H9 (cell line): ENCODE measurements around the gene KRTAP8-1. TPM values are rescaled to one million over a fixed set of nuclear protein-coding genes. Genes with fewer than 3 reads are reported as not detected.

ENCODE experiments used
- DNase-seq: peaks from one replicate; pipeline ENCODE4 v3.0.0-alpha.2; 2017
- H2AFZ ChIP-seq: one replicate; pipeline ENCODE4 v1.6.1; 2013; ENCODE audit warnings: mild to moderate bottlenecking, low read length, control low read depth, moderate library complexity
- H2AK5ac ChIP-seq: 2 replicates; pipeline ENCODE4 v1.6.1; 2013; ENCODE audit warnings: low read length, control low read depth, mixed read lengths; ENCODE audit not compliant: insufficient read length
- H2BK120ac ChIP-seq: one replicate; pipeline ENCODE4 v1.6.1; 2013; ENCODE audit warnings: low read depth, mild to moderate bottlenecking, low read length, control low read depth, inconsistent platforms; ENCODE audit not compliant: poor library complexity, severe bottlenecking
- H2BK12ac ChIP-seq: 2 replicates; pipeline ENCODE4 v1.6.1; 2013; ENCODE audit warnings: low read length, control low read depth, mixed read lengths, low read depth; ENCODE audit not compliant: insufficient read length
- H2BK15ac ChIP-seq: 2 replicates; pipeline ENCODE4 v1.6.1; 2013; ENCODE audit warnings: low read depth, low read length, control low read depth
- H2BK20ac ChIP-seq: one replicate; pipeline ENCODE4 v1.6.1; 2013; ENCODE audit warnings: low read depth, mild to moderate bottlenecking, low read length, control low read depth, inconsistent platforms; ENCODE audit not compliant: poor library complexity, severe bottlenecking
- H2BK5ac ChIP-seq: 2 replicates; pipeline ENCODE4 v1.6.1; 2013; ENCODE audit warnings: low read length, control low read depth, mixed read lengths; ENCODE audit not compliant: insufficient read length
- H3K14ac ChIP-seq: 2 replicates; pipeline ENCODE4 v1.6.1; 2013; ENCODE audit warnings: low read length, control low read depth; ENCODE audit not compliant: insufficient read depth
- H3K18ac ChIP-seq: 2 replicates; pipeline ENCODE4 v1.6.1; 2013; ENCODE audit warnings: low read depth, mild to moderate bottlenecking, mixed read lengths, low read length, control low read depth; ENCODE audit not compliant: insufficient read length
- H3K23ac ChIP-seq: 2 replicates; pipeline ENCODE4 v1.6.1; 2013; ENCODE audit warnings: low read length, control low read depth, mixed read lengths, low read depth; ENCODE audit not compliant: insufficient read length
- H3K23me2 ChIP-seq: 2 replicates; pipeline ENCODE4 v1.6.1; 2013; ENCODE audit warnings: low read depth, mild to moderate bottlenecking, mixed read lengths, low read length, control low read depth; ENCODE audit not compliant: insufficient read length, poor library complexity, severe bottlenecking
- H3K27ac ChIP-seq: 2 replicates; pipeline ENCODE4 v1.5.1; 2013; ENCODE audit warnings: low read length, control low read depth, mixed read lengths, low read depth; ENCODE audit not compliant: insufficient read length
- H3K27me3 ChIP-seq: 2 replicates; pipeline ENCODE4 v1.6.1; 2013; ENCODE audit warnings: low read length, control low read depth, inconsistent platforms; ENCODE audit not compliant: insufficient read depth
- H3K4ac ChIP-seq: 2 replicates; pipeline ENCODE4 v1.6.1; 2013; ENCODE audit warnings: low read depth, mild to moderate bottlenecking, control low read depth, inconsistent platforms, low read length, moderate library complexity
- H3K4me1 ChIP-seq: 2 replicates; pipeline ENCODE4 v1.6.1; 2013; ENCODE audit warnings: low read length, control low read depth, inconsistent platforms; ENCODE audit not compliant: insufficient read depth
- H3K4me2 ChIP-seq: 2 replicates; pipeline ENCODE4 v1.6.1; 2013; ENCODE audit warnings: low read length, control low read depth, mixed read lengths; ENCODE audit not compliant: insufficient read length, insufficient read depth
- H3K56ac ChIP-seq: 2 replicates; pipeline ENCODE4 v1.6.1; 2013; ENCODE audit warnings: low read depth, mild to moderate bottlenecking, mixed read lengths, low read length, control low read depth; ENCODE audit not compliant: insufficient read length
- H3K79me1 ChIP-seq: 2 replicates; pipeline ENCODE4 v1.6.1; 2013; ENCODE audit warnings: low read depth, mild to moderate bottlenecking, moderate library complexity, low read length, control low read depth, inconsistent platforms; ENCODE audit not compliant: insufficient read depth, poor library complexity, severe bottlenecking
- H3K79me2 ChIP-seq: 2 replicates; pipeline ENCODE4 v1.6.1; 2013; ENCODE audit warnings: low read length, control low read depth, inconsistent platforms; ENCODE audit not compliant: insufficient read depth
- H3K9ac ChIP-seq: 2 replicates; pipeline ENCODE4 v1.6.1; 2013; ENCODE audit warnings: low read length, control low read depth, mixed read lengths; ENCODE audit not compliant: insufficient read length; ENCODE audit errors: extremely low read depth
- H3K9me3 ChIP-seq: one replicate; pipeline ENCODE4 v1.6.1; 2013; ENCODE audit warnings: low read depth, low read length, inconsistent platforms; ENCODE audit not compliant: control insufficient read depth
- H3T11ph ChIP-seq: one replicate; pipeline ENCODE4 v1.6.1; 2013; ENCODE audit warnings: mild to moderate bottlenecking, low read length, control low read depth, inconsistent platforms
- H4K20me1 ChIP-seq: one replicate; pipeline ENCODE4 v1.6.1; 2013; ENCODE audit not compliant: control insufficient read depth, insufficient read length, insufficient read depth
- H4K5ac ChIP-seq: 2 replicates; pipeline ENCODE4 v1.6.1; 2013; ENCODE audit warnings: low read depth, mild to moderate bottlenecking, mixed read lengths, low read length, control low read depth; ENCODE audit not compliant: insufficient read length
- H4K8ac ChIP-seq: replicated peaks from 2 replicates; pipeline ENCODE4 v1.6.1; 2013; ENCODE audit warnings: low read length, control low read depth, mixed read lengths, low read depth; ENCODE audit not compliant: insufficient read length
- H4K91ac ChIP-seq: 2 replicates; pipeline ENCODE4 v1.6.1; 2013; ENCODE audit warnings: low read depth, mild to moderate bottlenecking, moderate library complexity, mixed read lengths, low read length, control low read depth; ENCODE audit not compliant: insufficient read length
- H3K27ac Mint-ChIP-seq, 3 experiments: 2 replicates in 2 of 3; 3 replicates in 1 of 3; pipeline ENCODE4 v1.8.0; 2020 to 2021; ENCODE audit warnings: mixed read lengths in 3 of 3, mild to moderate bottlenecking in 1 of 3, moderate library complexity in 1 of 3
- H3K27me3 Mint-ChIP-seq: 2 replicates; pipeline ENCODE4 v1.8.0; 2021; ENCODE audit warnings: low read depth, mild to moderate bottlenecking, moderate library complexity, mixed read lengths
- H3K36me3 Mint-ChIP-seq, 3 experiments: 2 replicates in 2 of 3; 3 replicates in 1 of 3; pipeline ENCODE4 v1.8.0; 2020 to 2021; ENCODE audit warnings: low read depth in 3 of 3, mixed read lengths in 3 of 3; ENCODE audit not compliant: insufficient read depth in 1 of 3
- H3K4me1 Mint-ChIP-seq, 2 experiments: 2 replicates each; pipeline ENCODE4 v1.8.0; 2020; ENCODE audit warnings: mixed read lengths in 2 of 2
- H3K4me3 Mint-ChIP-seq, 2 experiments: 2 replicates in 1 of 2; 3 replicates in 1 of 2; pipeline ENCODE4 v1.8.0; 2020 to 2021; ENCODE audit warnings: mild to moderate bottlenecking in 2 of 2, mixed read lengths in 2 of 2, moderate library complexity in 1 of 2
- H3K9me3 Mint-ChIP-seq, 2 experiments: 2 replicates in 1 of 2; 3 replicates in 1 of 2; pipeline ENCODE4 v1.8.0; 2020; ENCODE audit warnings: mild to moderate bottlenecking in 2 of 2, mixed read lengths in 2 of 2, moderate library complexity in 1 of 2
- CTCF ChIP-seq: fragments of 200-600 bp; sonication (generic); conservative IDR thresholded peaks from 3 replicates; pipeline ENCODE4 v1.8.0; 2021; ENCODE audit warnings: antibody characterized with exemption, mild to moderate bottlenecking
- WGBS: extraction: QIAGEN DNeasy Blood & Tissue Kit; methylation state at CpG from one replicate; pipeline ENCODE4 v1.1.7; 2013; ENCODE audit warnings: missing lambda C conversion rate, low lambda C conversion rate, mixed read lengths; ENCODE audit not compliant: insufficient read length; ENCODE audit errors: extremely low coverage; 5-methylcytosine and 5-hydroxymethylcytosine counted together
- total RNA-seq: library from RNA; stranded (reverse); gene quantifications from 2 replicates; pipeline ENCODE4 v1.2.1, GENCODE V29; 2021

The KRTAP8-1 gene
- total RNA-seq, 1 experiment from 2014 or later = not detected

- Histone ChIP-seq H3K27ac (no peak overlapping the region), H4K91ac (no peak overlapping the region), H3K56ac (no peak overlapping the region), H4K8ac (no peak overlapping the region), H3K27me3 (no peaks in the 10 kb centered on the region; the same call in 1 of the 2 replicates), H2AFZ (no peak overlapping the region), H3K9ac (no peak overlapping the region), H2BK15ac (no peak overlapping the region), H4K5ac (no peak overlapping the region), H2AK5ac (no peak overlapping the region), H3K4ac (no peak overlapping the region), H3K23me2 (no peaks in the 10 kb centered on the region), H4K20me1 (no peaks in the 10 kb centered on the region), H3K4me1 (no peaks in the 10 kb centered on the region), H3K4me2 (no peak overlapping the region), H3K23ac (no peak overlapping the region), H3K79me2 (no peaks in the 10 kb centered on the region), H3T11ph (no peak overlapping the region), H3K79me1 (no peaks in the 10 kb centered on the region), H3K18ac (no peak overlapping the region), H2BK5ac (no peak overlapping the region), H2BK120ac (no peak overlapping the region), H3K9me3 (no peaks in the 10 kb centered on the region), H3K14ac (no peak overlapping the region), H2BK12ac (no peak overlapping the region), H2BK20ac (no peak overlapping the region)
- Mint-ChIP-seq H3K4me3 (no peak overlapping the region), H3K27ac (no peak overlapping the region), H3K4me1 (peaks cover 0 to 4% of the 10 kb centered on the region in 2 experiments; a peak in 2 of 4 replicates), H3K27me3 (no peaks in the 10 kb centered on the region), H3K9me3 (no peaks in the 10 kb centered on the region), H3K36me3 (no peaks in the 10 kb centered on the region)
- WGBS = no CpG with 5 or more reads among the region's 9 CpGs
- DNase-seq = no peak
- TF ChIP-seq CTCF = no peak
These were observed 34.8 kb upstream of the KRTAP8-1 start for GRCh38 chr21:30847627-30848500.
